H1 (cell line): ENCODE results near the gene TNFRSF1A. TPM values are rescaled to one million over a fixed set of nuclear protein-coding genes. Genes with fewer than 3 reads are reported as not detected.
A peak's percentile ranks its signal among the peaks of the same experiment; 100 is the strongest.

Source experiments
- CTCF ChIA-PET: fragments of 300-600 bp; sonication (Branson Sonifier 250); formaldehyde crosslinking; loops from one replicate; lab custom pipeline; 2021; ENCODE audit not compliant: partially characterized antibody; lab: Charles Lee
- POLR2A ChIA-PET: fragments of 300-600 bp; sonication (Branson Sonifier 250); formaldehyde crosslinking; loops from one replicate; lab custom pipeline; 2021; ENCODE audit warnings: inconsistent platforms; ENCODE audit not compliant: partially characterized antibody; lab: Charles Lee
- DNase-seq, 2 experiments: peaks; one replicate each; pipeline versions ENCODE4 v3.0.0 to v3.0.0-alpha.2; 2010 to 2022; ENCODE audit warnings: low spot score in 2 of 2, low read depth in 1 of 2, mixed read lengths in 1 of 2
- FAIRE-seq: peaks from 2 replicates; lab custom pipeline; 2011; peaks lifted over from hg19 to GRCh38; lab: Jason Lieb, UNC
- H2AFZ ChIP-seq: 2 replicates; pipeline ENCODE4 v1.8.1; 2012; ENCODE audit warnings: low read length, inconsistent platforms
- H2AK5ac ChIP-seq: 2 replicates; pipeline ENCODE4 v1.6.1; 2013; ENCODE audit warnings: low read depth, low read length
- H2BK120ac ChIP-seq: replicated peaks from 2 replicates; pipeline ENCODE3; 2013; ENCODE audit warnings: low read depth, low read length, inconsistent platforms
- H2BK12ac ChIP-seq: 2 replicates; pipeline ENCODE4 v1.6.1; 2013; ENCODE audit warnings: low read depth, low read length
- H2BK15ac ChIP-seq: 2 replicates; pipeline ENCODE4 v1.6.1; 2013; ENCODE audit warnings: low read length
- H2BK20ac ChIP-seq: 2 replicates; pipeline ENCODE4 v1.6.1; 2013; ENCODE audit warnings: low read length
- H2BK5ac ChIP-seq: 2 replicates; pipeline ENCODE4 v1.6.1; 2013; ENCODE audit warnings: low read depth, low read length
- H3K14ac ChIP-seq: 2 replicates; pipeline ENCODE4 v1.6.1; 2013; ENCODE audit warnings: inconsistent platforms; ENCODE audit not compliant: insufficient read length
- H3K18ac ChIP-seq: 2 replicates; pipeline ENCODE4 v1.6.1; 2013; ENCODE audit warnings: low read length; ENCODE audit errors: extremely low read depth
- H3K23ac ChIP-seq: 2 replicates; pipeline ENCODE4 v1.6.1; 2013; ENCODE audit warnings: inconsistent platforms; ENCODE audit not compliant: insufficient read length
- H3K23me2 ChIP-seq: 2 replicates; pipeline ENCODE4 v1.6.1; 2013; ENCODE audit warnings: low read depth, low read length
- H3K27ac ChIP-seq: 2 replicates; pipeline ENCODE4 v1.6.1; 2011; ENCODE audit warnings: low read depth, low read length, inconsistent platforms
- H3K27me3 ChIP-seq, 4 experiments: replicated peaks in 1 of 4; 1 replicate in 1 of 4; 2 replicates in 3 of 4; pipeline versions ENCODE4 v1.6.1 to v1.8.1; 2011 to 2013; ENCODE audit warnings: low read length in 3 of 4, mild to moderate bottlenecking in 3 of 4, inconsistent platforms in 2 of 4, mixed read lengths in 2 of 4, moderate library complexity in 1 of 4; ENCODE audit not compliant: control insufficient read depth in 3 of 4, insufficient read depth in 3 of 4; ENCODE audit errors: extremely low read depth in 1 of 4
- H3K36me3 ChIP-seq, 4 experiments: 2 replicates each; pipeline versions ENCODE4 v1.6.1 to v1.8.1; 2011 to 2013; ENCODE audit warnings: mild to moderate bottlenecking in 4 of 4, low read length in 3 of 4, moderate library complexity in 2 of 4, control low read depth in 1 of 4, inconsistent platforms in 1 of 4; ENCODE audit not compliant: insufficient read depth in 4 of 4, control insufficient read depth in 2 of 4
- H3K4ac ChIP-seq: replicated peaks from 2 replicates; pipeline ENCODE3; 2013; ENCODE audit warnings: low read length, low read depth, mixed read lengths, inconsistent platforms; ENCODE audit not compliant: insufficient read length
- H3K4me1 ChIP-seq, 4 experiments: replicated peaks in 1 of 4; 1 replicate in 1 of 4; 2 replicates in 3 of 4; pipeline versions ENCODE4 v1.6.1 to v1.8.1; 2011 to 2013; ENCODE audit warnings: low read length in 3 of 4, inconsistent platforms in 2 of 4, mixed read lengths in 1 of 4; ENCODE audit not compliant: insufficient read depth in 4 of 4, control insufficient read depth in 3 of 4
- H3K4me2 ChIP-seq, 2 experiments: 2 replicates each; pipeline versions ENCODE4 v1.6.1 to v1.8.1; 2011 to 2013; ENCODE audit warnings: low read depth in 2 of 2, low read length in 2 of 2, control low read depth in 1 of 2, inconsistent platforms in 1 of 2, mild to moderate bottlenecking in 1 of 2; ENCODE audit not compliant: insufficient read depth in 1 of 2
- H3K4me3 ChIP-seq, 4 experiments: fragments of 200-600, 300-600 bp in 1 of 4; sonication (generic), shearing (Covaris generic), sonication (Bioruptor Twin) in 1 of 4; 2 replicates each; pipeline versions ENCODE4 v1.5.1 to v1.8.1; 2011 to 2016; ENCODE audit warnings: low read length in 4 of 4, low read depth in 3 of 4, control low read depth in 2 of 4, inconsistent platforms in 2 of 4, mild to moderate bottlenecking in 2 of 4, mixed read lengths in 1 of 4, moderate library complexity in 1 of 4; ENCODE audit not compliant: insufficient read depth in 2 of 4; ENCODE audit errors: extremely low read depth in 1 of 4
- H3K56ac ChIP-seq: replicated peaks from 2 replicates; pipeline ENCODE3; 2013; ENCODE audit warnings: low read depth, mild to moderate bottlenecking, mixed read lengths, low read length, inconsistent platforms; ENCODE audit not compliant: insufficient read length
- H3K79me1 ChIP-seq: 2 replicates; pipeline ENCODE4 v1.6.1; 2013; ENCODE audit warnings: low read depth, low read length, control low read depth
- H3K79me2 ChIP-seq, 2 experiments: 2 replicates each; pipeline versions ENCODE4 v1.6.1 to v1.8.1; 2012 to 2013; ENCODE audit warnings: low read length in 2 of 2, mild to moderate bottlenecking in 2 of 2, inconsistent platforms in 1 of 2; ENCODE audit not compliant: insufficient read depth in 2 of 2, control insufficient read depth in 1 of 2
- H3K9ac ChIP-seq, 4 experiments: replicated peaks in 1 of 4; 1 replicate in 1 of 4; 2 replicates in 3 of 4; pipeline versions ENCODE4 v1.6.1 to v1.8.1; 2011 to 2013; ENCODE audit warnings: low read depth in 3 of 4, low read length in 3 of 4, control low read depth in 2 of 4, mild to moderate bottlenecking in 2 of 4, moderate library complexity in 2 of 4, inconsistent platforms in 1 of 4; ENCODE audit errors: extremely low read depth in 1 of 4
- H3K9me3 ChIP-seq, 2 experiments: 2 replicates each; pipeline versions ENCODE4 v1.6.1 to v1.8.1; 2012 to 2013; ENCODE audit warnings: mild to moderate bottlenecking in 2 of 2, moderate library complexity in 2 of 2, control low read depth in 1 of 2, inconsistent platforms in 1 of 2, low read depth in 1 of 2, low read length in 1 of 2, mixed read lengths in 1 of 2; ENCODE audit not compliant: insufficient read depth in 2 of 2
- H4K20me1 ChIP-seq, 2 experiments: replicated peaks in 1 of 2; 2 replicates each; pipeline versions ENCODE3 to v1.8.1; 2011 to 2013; ENCODE audit warnings: inconsistent platforms in 2 of 2, low read length in 2 of 2, mild to moderate bottlenecking in 1 of 2; ENCODE audit not compliant: insufficient read depth in 2 of 2, control insufficient read depth in 1 of 2
- H4K5ac ChIP-seq: 2 replicates; pipeline ENCODE4 v1.6.1; 2013; ENCODE audit warnings: low read length, low read depth, mixed read lengths, inconsistent platforms; ENCODE audit not compliant: insufficient read length
- H4K8ac ChIP-seq: 2 replicates; pipeline ENCODE4 v1.8.0; 2013; ENCODE audit warnings: mild to moderate bottlenecking, moderate library complexity, low read length, inconsistent platforms; ENCODE audit not compliant: insufficient read depth; ENCODE audit errors: extremely low read depth
- H4K91ac ChIP-seq: replicated peaks from 2 replicates; pipeline ENCODE3; 2013; ENCODE audit warnings: low read length, mixed read lengths, inconsistent platforms; ENCODE audit not compliant: insufficient read length
- CEBPB ChIP-seq: IDR thresholded peaks from 2 replicates; pipeline ENCODE4 v1.6.1; 2012; ENCODE audit warnings: low read depth, low read length
- E2F6 ChIP-seq: IDR thresholded peaks from 2 replicates; pipeline ENCODE4 v1.6.1; 2012; ENCODE audit warnings: inconsistent platforms
- POLR2AphosphoS5 ChIP-seq: IDR thresholded peaks from 2 replicates; pipeline ENCODE4 v1.6.1; 2011; ENCODE audit warnings: low read depth, low read length
- WGBS, 2 experiments: shearing (Covaris generic) in 1 of 2; methylation state at CpG; one replicate each; pipeline versions ENCODE4 v1.1.6 to v1.1.7; 2013 to 2015; ENCODE audit warnings: low lambda C conversion rate in 2 of 2, mixed read lengths in 2 of 2, inconsistent platforms in 1 of 2, low coverage in 1 of 2, missing lambda C conversion rate in 1 of 2; ENCODE audit not compliant: insufficient replicate concordance in 2 of 2, insufficient coverage in 1 of 2, insufficient read length in 1 of 2; ENCODE audit errors: extremely low coverage in 1 of 2, missing lambda C conversion rate in 1 of 2; 5-methylcytosine and 5-hydroxymethylcytosine counted together
- polyA plus RNA-seq, 7 experiments: library from polyadenylated mRNA; depleted of rRNA in 3 of 7; stranded (reverse) in 5 of 7; unstranded in 2 of 7; fragments of >200 nt in 5 of 7; fragments of 200-250 nt in 2 of 7; gene quantifications; 1 replicate in 5 of 7; 2 replicates in 1 of 7; 4 replicates in 1 of 7; pipeline versions ENCODE4 v1.2.1 to v1.2.3, GENCODE V29; 2011 to 2013; ENCODE audit warnings: missing spikeins in 2 of 7, mixed read lengths in 2 of 7
- total RNA-seq: library from RNA; stranded (reverse); fragmentation: NEBNext Ultra II Directional; extraction: Animal tissue kit (Norgen Biotek cat#: 25700); gene quantifications from 2 replicates; pipeline ENCODE4 v1.2.1, GENCODE V29; 2021

The TNFRSF1A gene
- total and polyA plus RNA-seq, 2 of the 8 experiments (the other 6 are each of a cell fraction or from before 2014, with no cell fraction given): 28.7 to 42.1 TPM

- H2BK20ac ChIP-seq: peak overlapping the region; percentile 73; the same call in 1 of the 2 replicates
- H3K4ac ChIP-seq: peak overlapping the region; percentile 45
- peak overlapping the region; percentile 70 for H3K56ac ChIP-seq
- peaks cover 3% of the 10 kb centered on the region for H3K79me1 ChIP-seq
- WGBS, 2 experiments: 10% methylated on average over 14 of the region's 14 CpGs; no CpG with 5 or more reads in 1 of the 2 experiments
- H2BK5ac ChIP-seq: peak overlapping the region; percentile 98; the same call in 1 of the 2 replicates
- CTCF ChIA-PET: interaction anchor here (1.0 to 2.6 kb wide), 17 partner anchors 8 to 258 kb away, joined by 3 to 14 read pairs (median 4); partner anchors contain the start of gene TAPBPL
- peak overlapping the region; percentile 82 for H2AK5ac ChIP-seq
- H4K20me1 ChIP-seq: no peaks in the 10 kb centered on the region
- no peak overlapping the region for H3K14ac ChIP-seq
- peak overlapping the region; percentile 42; the same call in 1 of the 2 replicates for H4K8ac ChIP-seq
- H4K5ac ChIP-seq: peak overlapping the region; percentile 77
- H2BK12ac ChIP-seq: peak overlapping the region; percentile 91; the same call in 1 of the 2 replicates
- peak overlapping the region; percentile 93 for H2BK15ac ChIP-seq
- H3K18ac ChIP-seq: peak overlapping the region; percentile 99
- H3K27me3 ChIP-seq: no peaks in the 10 kb centered on the region
- peak in 1 of 2 experiments; percentile 72 for DNase-seq
- POLR2A ChIA-PET: interaction anchor here (0.6 to 16.0 kb wide), 20 partner anchors 8 to 528 kb away, joined by 3 to 214 read pairs (median 4); partner anchors contain the start of genes CDCA3, LTBR, SCNN1A and TNFRSF1A
- peaks cover 13 to 41% (median 29%) of the 10 kb centered on the region in 4 experiments for H3K4me1 ChIP-seq
- peak overlapping the region; percentile 96 for H4K91ac ChIP-seq
- no peaks in the 10 kb centered on the region for H3K79me2 ChIP-seq
- peak overlapping the region; percentile 81 for H2BK120ac ChIP-seq
- peak overlapping the region in 1 of 4 experiments; percentile 11; a peak in 1 of 7 replicates for H3K9ac ChIP-seq
- peak overlapping the region in 2 of 4 experiments; percentile 6 to 48; a peak in 3 of 8 replicates for H3K4me3 ChIP-seq
- H3K23me2 ChIP-seq: peaks cover 4% of the 10 kb centered on the region; the same call in 1 of the 2 replicates
- H2AFZ ChIP-seq: no peak overlapping the region
- peak; percentile 92 for FAIRE-seq
- peaks cover 7 to 34% (median 15%) of the 10 kb centered on the region in 4 experiments; a peak in 7 of 8 replicates for H3K36me3 ChIP-seq
- H3K4me2 ChIP-seq: peak overlapping the region; percentile 68 to 74
- no peak overlapping the region for H3K23ac ChIP-seq
- H3K27ac ChIP-seq: peak overlapping the region; percentile 89
- no peaks in the 10 kb centered on the region for H3K9me3 ChIP-seq
- TF ChIP-seq CEBPB (no peak), E2F6 (no peak), POLR2AphosphoS5 (peak; percentile 24; the same call in 1 of the 2 replicates)
Measured at GRCh38 chr12:6323340-6323994, 18.4 kb downstream of the TNFRSF1A start.
